Jurkat, Clone E6-1 (cell line): ENCODE data around the gene ABHD12.

Source experiments
- DNase-seq: peaks from one replicate; pipeline ENCODE4 v3.0.0-alpha.2; 2011; ENCODE audit warnings: low read depth, low spot score
- H3K4me3 ChIP-seq: 2 replicates; pipeline ENCODE4 v1.5.1; 2011; ENCODE audit warnings: mild to moderate bottlenecking, low read length, control low read depth, moderate library complexity

Gene ABHD12

DNA sequence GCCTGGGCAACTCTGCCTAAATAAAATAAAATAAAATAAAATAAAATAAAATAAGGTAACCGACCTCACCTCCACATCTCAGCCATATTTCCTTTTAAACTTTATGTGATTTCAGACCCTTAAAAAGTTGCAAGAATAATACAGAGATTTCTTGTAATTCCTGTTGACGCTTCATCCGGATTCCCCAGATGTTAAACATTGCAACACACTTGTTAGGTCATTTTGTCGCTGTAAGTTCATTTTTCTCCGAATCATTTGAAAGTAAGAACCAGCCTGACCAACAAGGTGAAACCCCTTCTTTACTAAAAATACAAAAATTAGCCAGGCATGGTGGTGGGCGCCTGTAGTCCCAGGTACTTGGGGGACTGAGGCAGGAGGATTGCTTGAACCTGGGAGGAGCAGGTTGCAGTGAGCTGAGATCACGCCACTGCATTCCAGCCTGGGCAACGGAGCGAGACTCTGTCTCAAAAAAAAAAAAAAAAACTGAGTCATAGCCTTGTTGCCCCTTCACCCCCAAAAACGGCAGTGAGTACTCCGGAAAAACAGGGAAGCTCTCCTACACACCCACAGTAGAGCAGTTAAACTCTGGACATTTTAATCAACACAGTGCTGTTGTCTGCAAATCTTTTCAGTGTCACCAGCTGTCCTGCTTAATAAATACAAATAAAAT, 136.9 kb downstream of the ABHD12 start:
- no peak overlapping the region for H3K4me3 ChIP-seq
- DNase-seq: no peak

DNA sequence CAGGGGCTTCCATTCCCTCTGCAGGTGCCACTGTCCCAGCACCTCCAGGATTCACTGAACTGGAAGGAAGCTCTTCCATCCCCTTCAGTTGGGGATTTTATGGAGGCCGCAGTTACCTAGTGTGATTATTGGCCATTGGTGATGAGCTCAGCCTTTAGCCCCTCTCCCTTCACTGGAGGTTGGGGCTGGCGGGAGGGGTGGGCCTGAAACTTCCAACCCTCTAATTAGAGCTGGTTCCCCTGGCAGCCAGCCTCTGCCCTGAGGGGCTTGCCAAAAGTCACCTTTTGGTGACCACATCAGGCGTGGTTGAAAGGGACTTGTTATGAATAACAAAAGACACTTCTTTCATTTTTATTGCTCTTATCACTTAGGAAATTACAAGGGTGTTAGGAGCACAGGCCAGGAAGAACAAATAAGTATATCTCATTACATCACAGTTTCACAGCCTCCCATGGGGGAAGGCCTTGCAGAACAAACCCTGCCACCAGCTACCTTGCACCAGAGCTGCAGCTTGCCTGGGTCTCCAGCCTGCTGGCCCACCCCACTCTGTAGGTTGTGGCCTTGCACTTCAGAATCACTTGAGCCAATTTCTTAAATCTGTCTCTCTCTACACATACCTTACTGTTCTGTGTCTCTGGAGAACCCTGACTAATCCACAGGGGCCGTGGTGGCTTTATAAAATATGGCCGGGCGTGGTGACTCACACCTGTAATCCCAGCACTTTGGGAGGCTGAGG, 137.8 kb downstream of the ABHD12 start:
- no peak for DNase-seq
- H3K4me3 ChIP-seq: no peak overlapping the region

DNA sequence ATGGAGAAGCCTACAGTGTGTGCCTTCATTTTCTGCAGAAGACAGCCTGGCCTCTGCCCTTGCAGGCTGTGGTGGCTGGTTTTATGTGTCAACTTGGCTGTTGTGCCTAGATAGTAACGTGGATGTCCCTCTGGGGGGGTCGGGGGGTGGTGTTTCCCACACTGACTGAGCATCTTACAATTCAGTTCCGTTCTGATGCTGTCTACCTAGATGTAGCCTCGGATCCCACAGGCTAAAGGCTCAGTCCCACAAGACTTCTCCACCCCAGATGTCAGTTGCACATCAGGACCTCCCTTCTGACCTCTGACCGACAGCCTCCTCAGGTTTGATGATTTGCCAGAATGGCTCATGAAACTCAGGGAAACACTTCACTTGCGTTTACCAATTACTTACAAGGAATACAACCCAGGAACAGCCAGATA, 138.4 kb downstream of the ABHD12 start:
- DNase-seq: no peak
- no peak overlapping the region for H3K4me3 ChIP-seq

DNA sequence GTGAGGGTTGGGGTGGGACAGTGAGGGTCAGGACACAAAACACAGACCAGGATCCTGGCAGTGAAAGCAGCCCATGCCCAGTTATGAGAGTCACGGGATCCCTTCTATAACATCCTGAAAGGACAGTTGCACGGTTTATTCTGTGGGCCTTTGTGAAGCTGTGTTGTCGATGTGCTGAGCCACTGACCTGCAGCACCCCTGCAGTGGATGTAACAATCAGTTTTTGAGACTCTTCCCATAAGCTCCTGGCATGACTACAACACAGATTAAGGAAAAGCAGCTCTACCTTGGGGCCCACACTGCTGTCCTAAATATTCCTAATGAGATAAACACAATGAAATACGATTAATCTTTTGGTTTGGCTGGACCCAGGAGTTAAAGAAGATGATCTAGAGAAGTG, 139.1 kb downstream of the ABHD12 start:
- no peak for DNase-seq
- no peak overlapping the region for H3K4me3 ChIP-seq

DNA sequence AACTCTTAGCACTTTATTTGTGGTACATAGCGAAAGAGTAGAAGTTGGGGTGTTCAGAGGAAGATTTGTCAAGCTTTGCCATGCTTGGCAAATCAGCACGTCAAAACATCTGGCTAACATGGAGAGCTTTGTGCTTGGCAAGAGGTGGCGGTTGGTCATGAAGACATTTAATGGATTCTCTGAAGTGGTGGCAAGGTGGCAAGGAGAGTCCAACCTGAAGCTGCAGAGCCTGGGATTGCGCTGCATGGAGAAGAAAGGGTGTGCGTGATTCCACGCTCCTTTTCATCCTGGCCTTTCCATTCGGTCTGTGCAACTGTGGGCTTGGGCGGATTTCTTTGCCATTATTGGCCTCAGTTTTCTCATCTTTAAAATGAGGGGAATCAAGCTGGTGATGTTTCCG, 139.6 kb downstream of the ABHD12 start:
- no peak for DNase-seq
- H3K4me3 ChIP-seq: no peak overlapping the region

DNA sequence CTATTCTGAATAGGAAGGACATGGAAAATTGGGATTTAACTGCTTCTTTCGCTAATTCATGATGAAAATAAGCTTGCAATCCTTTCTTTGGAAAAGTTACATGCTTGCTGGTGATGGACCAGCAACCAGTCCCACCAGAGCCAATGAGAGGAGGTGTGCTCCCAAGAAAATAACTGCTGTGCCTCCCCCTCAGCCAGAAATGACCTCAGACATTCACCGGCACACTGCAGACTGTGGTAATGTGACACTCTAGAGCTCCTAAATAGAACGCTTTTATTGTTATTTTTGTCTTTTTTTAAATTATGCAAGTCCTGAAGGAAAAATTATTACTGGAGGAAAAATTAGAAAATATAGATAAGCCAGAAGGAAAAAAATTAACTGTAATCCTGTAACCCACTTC, 140.1 kb downstream of the ABHD12 start:
- H3K4me3 ChIP-seq: no peak overlapping the region
- DNase-seq: no peak
